Colon (tissue), 2 donors: ENCODE results near the gene NAA16.
"Not testable (repeated sequence)": the region's sequence is repeated elsewhere in the genome, so short reads cannot be mapped to it uniquely, and the experiment has no call there.

Source experiments
- FAIRE-seq: peaks from 2 replicates; lab custom pipeline; 2012; peaks lifted over from hg19 to GRCh38; lab: Jason Lieb, UNC
- donor health status: control.
- donor health status: control.

Gene NAA16

DNA sequence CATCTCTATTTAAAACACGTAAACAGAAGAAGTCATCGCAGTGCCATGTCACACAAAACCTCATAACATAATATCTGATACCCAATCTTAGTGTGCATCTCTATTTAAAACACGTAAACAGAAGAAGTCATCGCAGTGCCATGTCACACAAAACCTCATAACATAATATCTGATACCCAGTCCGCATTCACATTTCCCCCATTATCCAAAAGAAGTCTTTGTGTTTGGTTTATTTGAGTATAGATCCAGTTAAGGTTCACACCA lies 45.2 kb downstream of the NAA16 start:
- FAIRE-seq, result not testable (repeated sequence)

DNA sequence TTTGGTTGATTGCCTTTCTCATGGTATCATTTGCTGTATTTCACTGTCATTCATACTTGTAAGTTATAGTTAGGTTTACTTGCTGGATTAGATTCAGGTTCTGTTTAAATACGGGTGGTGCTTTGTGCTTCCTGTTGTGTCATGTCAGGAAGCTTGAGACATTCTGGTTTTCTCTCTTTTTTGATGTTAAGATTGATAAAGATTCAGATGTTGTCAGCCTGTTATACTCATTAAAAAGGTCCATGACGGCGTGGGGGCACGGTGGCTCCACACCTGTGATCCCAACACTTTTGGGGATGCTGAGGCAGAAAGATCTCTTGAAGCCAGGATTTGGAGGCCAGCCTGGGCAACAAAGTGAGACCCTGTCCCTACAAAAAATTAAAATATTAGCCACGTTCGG lies 45.7 kb downstream of the NAA16 start:
- no peak for FAIRE-seq

DNA sequence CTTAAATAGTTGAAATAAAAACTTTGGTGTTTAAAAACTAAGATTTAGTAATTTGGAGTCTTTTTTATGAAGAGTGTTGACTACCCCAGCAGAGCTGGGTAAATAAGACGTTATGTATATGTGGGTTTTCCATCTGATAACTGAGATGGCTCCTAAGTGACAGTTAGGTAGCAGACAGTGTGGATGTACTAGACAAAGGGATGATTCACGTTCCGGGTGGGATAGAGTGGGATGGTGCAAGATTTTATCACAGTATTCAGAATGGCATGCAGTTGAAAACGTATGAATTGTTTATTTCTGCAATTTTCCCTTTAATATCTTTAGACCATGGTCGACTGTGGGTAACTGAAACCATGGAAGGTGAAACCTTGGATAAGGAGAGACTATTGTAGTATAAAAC lies 50.4 kb downstream of the NAA16 start:
- no peak for FAIRE-seq

DNA sequence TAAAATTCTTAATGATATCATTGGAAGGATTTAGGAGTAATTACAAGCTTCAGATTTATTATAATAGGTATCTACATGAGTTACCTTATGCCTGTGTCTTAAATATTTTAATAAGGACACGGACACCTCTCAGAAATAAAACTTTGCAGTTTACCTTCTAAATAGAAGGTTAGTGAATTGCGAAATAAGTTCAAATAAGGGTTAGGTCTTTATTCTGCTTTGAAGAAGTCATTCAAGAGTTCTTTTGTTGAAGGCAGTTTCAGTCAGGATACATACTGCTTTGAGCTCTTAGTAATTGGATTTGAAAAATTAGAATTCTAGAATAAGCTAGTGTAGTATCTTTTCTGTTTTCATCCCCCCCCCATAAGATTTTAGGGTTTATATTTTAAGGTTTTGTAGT lies 53.0 kb downstream of the NAA16 start:
- no peak for FAIRE-seq

DNA sequence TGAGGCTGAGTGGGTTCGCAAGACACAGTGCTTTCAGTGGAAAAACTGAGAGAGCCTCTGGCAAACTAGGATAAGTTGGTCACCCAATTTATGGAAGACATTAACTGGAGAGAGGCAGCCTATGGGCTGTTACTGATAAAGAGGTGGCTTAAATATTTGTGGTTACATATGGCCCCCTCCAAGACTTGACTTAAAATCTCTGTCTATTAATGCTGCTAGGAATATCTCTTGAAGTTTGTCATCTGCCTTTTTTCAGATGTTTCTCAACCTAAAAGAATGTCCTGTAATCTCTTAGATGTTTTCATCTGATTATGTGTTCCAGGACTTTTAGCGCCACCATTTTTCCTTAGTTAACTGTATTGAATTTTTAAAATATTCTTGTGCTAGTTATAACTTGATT lies 54.6 kb downstream of the NAA16 start:
- no peak for FAIRE-seq

DNA sequence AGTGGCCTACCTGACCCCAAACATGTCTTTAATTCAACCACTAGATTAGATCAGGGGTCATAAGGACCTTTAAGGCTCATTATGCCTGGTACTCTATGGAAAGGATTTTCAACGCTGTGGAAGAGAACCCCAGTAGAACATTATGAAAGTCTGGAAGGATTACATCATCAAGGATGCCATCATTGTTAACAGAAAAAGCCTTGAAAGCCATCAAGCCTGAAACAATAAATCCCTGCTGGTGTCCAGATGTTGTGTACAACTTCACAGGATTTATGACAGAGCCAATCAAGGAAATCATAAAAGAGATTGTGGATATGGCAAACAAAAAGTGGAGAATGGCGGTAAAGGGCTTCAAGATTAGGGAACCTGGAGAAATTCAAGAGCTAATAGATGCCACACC lies 59.7 kb downstream of the NAA16 start:
- FAIRE-seq, result no peak

DNA sequence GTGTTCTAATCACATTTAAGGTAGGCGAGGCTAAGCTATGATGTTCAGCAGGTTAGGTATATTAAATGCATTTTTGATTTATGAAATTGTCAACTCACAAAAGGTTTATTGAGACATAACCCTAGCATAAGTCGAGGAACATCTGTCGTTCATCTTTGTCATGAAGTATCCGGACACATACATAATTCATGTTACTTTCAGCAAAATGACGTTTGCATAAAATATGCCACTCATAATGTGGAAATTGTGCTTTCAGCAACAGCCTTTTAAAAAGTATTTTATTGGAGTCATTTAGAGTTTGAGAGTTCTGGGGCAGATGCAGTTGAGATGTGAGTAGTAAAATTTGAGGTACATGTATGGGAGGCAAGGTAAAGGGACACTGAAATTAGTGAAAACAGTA lies 66.4 kb downstream of the NAA16 start:
- no peak for FAIRE-seq

DNA sequence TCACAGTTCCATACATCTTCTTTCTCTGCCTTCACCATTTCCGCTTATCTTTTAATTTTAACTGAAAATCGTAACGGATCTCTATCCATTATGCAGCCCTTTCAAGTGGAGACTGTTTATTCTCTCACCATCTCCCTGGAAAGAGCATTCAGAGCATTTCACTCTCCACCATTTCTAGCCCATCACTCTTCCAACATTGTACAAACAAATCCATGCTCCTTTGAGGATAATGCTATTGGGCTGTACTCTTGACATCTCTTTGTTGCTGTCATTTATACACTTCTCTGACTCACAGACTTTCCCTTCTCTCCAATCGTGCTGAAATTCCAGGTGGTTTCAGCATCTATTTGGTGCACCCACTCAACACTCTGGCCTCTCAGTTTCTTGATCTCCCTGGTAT lies 71.4 kb downstream of the NAA16 start:
- no peak for FAIRE-seq

DNA sequence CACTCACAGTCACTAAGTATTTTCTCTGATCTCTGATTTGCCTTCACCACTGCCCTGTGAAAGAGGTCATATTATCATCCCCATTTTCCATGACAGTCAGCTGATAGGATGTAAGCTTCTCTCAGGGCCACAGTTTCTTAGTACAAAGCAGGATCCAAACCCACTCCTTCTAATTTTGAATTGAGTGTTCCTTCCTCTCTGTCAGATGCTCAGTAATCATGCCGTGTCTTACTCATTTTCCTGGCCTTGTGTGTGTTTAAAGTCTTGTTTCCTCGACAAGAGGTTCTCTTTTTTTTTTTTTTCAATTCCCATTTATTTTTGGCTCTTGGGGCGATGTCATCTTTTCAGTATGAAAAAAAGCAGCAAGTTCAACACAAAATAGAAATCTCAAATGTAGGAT lies 72.3 kb downstream of the NAA16 start:
- no peak for FAIRE-seq

DNA sequence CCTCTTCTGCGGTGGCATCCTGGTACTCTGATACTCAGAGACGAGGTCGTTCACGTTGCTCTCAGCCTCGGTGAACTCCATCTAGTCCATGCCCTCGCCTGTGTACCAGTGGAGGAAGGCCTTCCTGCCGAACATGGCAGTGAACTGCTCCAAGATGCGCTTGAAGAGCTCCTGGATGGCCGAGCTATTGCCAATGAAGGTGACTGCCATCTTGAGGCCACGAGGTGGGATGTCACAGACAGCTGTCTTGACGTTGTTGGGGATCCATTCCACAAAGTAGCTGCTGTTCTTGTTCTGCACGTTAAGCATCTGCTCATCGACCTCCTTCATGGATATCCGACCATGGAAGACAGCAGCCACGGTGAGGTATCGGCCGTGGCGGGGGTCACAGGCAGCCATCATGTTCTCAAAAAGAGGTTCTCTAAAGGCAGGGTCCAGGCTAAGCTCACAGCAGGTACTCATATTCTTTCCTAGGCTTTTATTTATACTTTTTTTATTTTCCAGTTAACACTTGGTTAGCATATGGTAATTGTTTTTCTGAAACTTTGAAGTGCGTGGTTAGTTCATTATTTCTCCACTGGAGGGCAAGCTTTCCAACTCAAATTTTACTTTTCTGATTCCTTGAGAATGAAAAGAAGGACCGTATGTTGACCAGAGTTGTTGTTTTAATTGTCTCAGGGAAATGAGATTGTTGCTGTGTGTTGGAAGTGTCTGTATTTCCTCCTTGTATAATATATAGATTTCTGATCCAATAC lies 73.9 kb downstream of the NAA16 start:
- FAIRE-seq, result no peak

DNA sequence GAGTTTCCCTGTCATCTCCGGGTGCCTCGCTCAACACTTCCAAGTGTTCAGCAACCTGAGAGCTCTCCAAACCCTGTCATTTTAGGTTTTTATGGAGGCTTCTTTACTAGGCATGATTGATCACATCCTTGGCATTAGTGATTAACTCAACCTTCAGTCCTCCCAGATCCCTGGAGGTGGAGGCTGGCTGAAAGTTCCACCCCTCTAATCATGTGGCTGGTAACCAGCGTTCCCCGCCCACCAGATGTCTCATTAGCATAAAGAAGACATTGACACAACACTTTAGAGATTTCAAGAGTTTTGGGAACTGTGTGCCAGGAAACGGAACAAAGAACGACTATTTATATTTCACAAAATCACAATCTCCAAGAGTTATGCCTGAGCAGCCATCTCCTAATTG lies 75.1 kb downstream of the NAA16 start:
- FAIRE-seq, result no peak

DNA sequence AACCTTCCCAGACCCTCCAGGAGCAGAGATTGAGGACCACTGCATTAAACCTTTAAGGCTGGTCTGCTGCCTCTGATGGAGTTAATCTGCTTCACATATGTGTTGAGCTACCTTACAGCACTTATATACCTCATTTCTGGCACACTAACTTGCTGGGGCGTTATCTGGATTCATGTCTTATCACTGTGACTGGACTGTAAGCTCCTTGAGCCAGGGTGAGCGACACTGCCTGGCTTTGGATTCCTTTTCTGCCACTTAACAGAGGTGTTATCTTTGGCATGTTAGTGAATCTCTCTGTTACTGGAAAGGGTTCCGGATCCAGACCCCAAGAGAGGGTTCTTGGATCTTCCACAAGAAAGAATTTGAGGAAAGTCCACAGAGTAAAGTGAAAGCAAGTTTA lies 76.5 kb downstream of the NAA16 start:
- no peak for FAIRE-seq

DNA sequence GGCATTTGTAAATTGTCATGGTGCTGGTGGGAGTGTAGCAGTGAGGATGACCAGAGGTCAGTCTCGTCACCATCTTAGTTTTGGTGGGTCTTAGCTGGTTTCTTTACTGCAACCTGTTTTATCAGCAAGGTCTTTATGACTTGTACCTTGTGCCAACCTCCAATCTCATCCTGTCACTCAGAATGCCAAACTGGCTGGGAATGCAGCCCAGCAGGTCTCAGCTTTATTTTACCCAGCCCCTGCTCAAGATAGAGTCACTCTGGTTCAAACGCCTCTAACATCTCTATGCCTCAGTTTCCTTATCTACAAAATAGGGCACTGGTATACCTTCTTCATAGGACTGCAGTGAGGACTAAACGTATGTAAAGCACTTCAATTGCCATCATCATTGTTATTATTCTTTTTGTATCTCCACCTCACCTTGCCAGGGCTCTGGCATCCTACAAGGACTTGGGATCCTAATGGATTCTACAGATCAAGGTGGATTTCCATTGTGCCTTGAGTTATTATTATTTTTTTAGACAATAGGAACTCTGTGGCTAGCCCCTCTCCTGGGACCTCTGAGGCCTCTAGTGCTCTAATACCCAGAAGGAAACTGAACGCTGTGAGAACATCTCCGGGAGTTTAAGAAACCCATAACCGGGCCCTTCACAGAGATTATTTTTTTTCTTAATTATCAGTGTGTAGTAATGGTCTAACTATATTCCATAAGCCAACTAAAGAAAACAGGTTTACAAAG lies 77.2 kb downstream of the NAA16 start:
- no peak for FAIRE-seq

DNA sequence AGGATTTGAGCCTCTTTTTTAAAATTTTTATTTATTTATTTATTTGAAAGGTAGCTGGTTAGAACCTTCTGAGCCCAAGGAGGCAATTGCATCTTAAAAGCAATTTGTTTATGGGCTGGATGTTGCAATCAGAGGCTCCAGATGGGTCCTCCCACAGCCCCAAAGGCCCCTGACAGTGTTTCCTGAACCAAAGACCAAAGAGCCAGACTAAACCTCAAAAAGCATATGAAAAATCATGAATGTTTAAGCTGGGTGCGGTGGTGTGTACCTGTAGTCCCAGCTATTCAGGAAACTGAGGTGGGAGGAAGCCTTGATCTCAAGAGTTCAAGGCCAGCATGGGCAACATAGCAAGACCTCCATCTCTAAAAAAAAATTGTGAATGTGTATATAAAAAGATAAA lies 78.5 kb downstream of the NAA16 start:
- no peak for FAIRE-seq

DNA sequence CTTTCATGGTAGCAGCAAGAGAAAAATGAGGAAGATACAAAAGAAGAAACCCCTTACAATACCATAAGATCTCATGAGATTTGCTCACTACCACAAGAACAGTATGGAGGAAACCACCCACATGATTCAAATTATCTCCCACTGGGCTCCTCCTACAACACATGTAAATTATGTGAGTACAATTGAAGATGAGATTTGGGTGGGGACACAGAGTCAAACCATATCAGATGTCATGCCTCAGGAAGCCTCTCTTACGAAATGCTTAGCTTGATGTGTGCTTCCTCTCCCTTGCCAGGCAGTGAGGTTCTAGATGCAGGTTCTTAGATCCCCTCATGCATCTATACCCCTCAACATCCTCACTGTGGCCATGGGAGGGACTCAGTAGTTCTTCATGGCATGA lies 83.1 kb downstream of the NAA16 start:
- FAIRE-seq, result no peak

DNA sequence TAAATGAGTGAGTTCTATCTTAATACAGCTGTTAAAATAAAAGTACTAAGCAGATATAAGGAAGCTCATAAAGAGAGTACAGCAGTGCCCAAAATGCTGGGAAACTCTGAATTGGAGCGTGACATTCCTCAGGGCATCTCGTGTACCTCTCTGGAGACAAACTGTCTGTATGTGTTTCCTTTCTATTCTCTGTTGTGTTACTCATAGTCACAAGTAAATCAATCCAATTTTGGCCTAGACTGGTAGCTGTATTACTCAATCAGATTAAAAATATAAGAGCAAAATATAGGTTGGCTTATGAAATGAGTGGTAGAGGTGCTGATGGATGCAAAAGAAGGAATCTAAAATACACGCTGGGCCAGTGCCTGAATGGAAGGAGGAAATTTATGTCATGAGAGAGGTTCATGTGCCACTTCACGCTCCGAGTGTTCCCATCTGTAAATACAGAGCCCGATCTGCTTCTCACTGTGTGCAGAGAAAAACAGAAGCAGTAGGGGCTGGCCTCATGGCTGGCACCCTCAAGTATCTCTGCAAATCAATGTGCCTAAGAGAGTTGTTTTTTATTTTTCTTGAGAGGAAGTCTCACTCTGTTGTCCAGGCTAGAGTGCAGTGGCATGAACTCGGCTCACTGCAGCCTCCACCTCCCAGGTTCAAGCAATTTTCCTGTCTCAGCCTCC lies 87.6 kb downstream of the NAA16 start:
- no peak for FAIRE-seq

DNA sequence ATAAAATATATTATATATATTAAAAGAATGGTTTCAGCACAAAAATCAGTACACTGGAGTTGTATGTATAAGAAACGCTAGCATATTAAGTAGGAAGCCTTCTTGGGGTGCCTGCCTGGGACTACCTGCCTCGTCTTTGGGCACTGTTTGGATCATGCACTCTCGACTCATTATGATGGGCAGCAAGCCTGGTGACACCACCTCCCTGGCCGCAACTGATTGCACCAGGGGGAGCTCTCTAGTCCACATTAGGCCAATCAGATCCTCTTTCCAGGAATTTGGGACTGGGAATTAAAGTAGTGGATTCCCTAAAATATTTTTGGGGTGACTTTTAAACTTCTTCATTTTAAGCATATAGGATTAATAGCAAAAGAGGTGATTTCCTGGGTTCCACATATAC lies 90.3 kb downstream of the NAA16 start:
- FAIRE-seq, result no peak

DNA sequence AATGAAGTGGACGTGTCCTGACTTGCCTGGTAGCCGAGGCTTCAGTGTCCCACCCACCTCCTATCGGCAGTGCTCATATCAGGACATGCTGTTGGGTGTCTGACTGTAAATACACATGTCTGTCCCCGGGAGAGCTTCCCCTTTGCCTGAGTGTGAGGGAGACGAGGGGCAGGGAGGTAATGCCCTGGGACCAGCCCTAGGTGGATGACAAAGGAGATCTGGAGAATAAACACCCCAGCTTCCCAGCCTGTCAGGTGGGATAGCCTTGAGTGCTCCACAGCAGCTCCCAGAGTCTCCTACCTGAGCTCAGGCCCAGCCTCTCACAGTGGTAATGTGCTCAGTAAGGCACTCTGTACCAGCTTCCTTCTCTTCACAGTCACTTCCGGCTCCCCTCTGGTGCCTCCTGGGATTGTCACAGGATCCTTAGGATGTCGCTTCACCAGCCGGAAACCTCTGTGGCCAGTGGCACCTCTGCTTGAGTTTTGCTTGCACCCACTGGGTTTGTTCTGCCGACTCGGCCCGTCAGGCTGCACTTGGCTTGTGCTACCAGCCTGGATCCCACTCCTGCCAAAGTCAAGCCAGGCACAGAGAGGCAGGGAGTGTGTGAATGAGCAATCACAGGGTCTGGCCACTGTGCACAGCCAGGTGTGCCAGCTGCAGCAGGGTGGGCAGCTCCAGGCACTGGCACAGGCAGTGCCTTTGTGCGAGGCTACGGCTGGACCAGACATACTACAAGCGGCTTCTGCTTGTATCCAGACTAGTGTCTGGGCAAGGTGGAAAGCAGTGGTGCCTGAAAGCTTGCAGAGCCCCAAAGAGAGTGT lies 91.8 kb downstream of the NAA16 start:
- FAIRE-seq, result no peak

DNA sequence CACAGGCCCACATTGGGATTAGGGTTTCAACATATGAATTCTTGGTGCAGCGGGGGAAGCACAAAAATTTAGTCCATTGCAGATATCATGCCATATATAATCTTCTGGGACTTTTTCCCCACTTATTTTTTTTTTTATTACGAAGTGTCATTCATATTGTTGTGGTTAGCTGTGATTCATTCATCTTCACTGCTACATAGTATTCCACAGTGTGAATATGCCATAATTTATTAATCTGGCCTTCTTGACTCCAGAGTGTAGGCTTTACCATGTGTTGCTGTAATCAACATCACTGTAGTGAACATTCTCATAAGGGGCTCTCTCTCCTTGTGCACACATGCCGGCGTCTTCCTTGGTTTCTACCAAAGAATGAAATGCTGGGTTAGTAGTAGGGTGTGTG lies 92.9 kb downstream of the NAA16 start:
- FAIRE-seq, result no peak

DNA sequence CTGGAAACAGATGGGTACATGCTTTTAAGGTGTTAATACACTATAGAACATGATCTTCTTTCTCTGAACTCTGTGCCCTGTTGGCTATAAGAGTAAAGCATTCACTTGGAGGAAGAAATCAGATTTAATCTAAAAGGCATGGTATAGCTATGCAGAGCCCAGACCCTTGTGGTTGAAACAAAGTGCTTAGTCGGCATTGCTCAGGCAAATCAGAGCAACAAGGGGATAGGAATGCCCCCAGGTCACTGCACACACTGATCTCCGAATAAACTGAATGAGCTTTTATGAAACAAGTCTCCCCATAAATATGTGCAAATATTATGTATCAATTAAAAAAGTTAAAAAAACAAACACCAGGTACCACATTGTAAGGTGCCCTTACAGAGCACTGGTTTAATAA lies 94.3 kb downstream of the NAA16 start:
- no peak for FAIRE-seq

DNA sequence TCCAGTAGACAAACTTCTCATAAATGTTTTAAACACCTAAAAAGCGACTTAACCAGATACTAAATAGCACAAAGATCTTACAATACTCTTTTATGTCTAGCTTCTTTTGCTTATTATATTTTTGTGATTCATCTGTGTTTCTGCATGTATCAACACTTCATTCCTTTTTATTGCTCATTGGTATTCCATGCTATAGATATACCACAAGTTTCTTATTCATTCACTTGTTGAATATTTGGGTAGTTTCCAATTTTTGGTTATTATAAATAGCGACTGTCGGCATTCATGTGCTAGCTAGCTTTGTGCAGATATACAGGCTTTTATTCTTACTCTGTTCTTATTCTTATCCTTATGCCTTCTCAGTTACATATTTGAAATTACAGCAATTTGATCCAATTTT lies 96.3 kb downstream of the NAA16 start:
- FAIRE-seq, result no peak

DNA sequence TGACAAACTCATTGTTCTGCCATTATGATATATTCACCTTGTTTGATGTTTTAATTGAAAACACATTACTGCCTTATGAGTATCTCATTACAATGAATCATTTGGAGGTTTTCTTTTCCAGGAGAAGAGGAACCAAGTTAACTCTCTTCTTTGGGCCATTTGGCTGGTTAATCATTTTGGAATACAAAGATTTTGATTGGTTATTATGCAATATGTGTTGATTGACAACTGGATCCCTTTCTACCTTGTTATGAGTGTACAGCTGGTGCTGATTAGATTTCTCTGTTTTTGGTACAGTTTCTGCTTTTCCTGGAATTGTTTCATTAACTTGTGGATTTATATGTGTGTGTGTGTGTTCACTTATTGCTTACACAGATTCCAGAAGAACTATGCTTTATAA lies 97.1 kb downstream of the NAA16 start:
- FAIRE-seq, result no peak

DNA sequence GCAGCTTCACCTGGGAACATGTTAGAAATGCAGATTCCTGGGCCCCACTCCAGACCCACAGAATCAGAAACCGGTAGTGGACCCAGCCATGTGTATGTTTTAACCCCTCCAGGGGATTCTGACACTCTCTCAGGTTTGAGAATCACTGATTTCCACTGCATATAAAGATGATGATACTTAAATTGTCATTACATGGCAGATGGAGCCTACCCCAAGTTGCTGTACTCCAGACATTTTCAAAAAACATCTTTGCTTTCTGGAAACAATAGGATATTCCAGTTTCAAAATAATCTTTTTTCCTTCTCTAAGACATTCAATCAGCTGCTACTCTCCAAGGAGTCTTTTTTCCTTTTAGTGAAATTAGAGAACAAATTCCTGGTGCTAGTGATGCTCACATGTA lies 97.7 kb downstream of the NAA16 start:
- FAIRE-seq, result no peak
